ENCODE data around the gene NOP14. TPM values are rescaled to one million over a fixed set of nuclear protein-coding genes. Genes with fewer than 3 reads are reported as not detected.

Gene NOP14
- total and polyA plus RNA-seq, 2 of the 8 experiments (the other 6 are each of a cell fraction or from before 2014, with no cell fraction given): 8.6 to 45.3 TPM

GRCh38 chr4:2913168-2913567 is 50.0 kb downstream of the NOP14 start:
- no peaks in the 10 kb centered on the region for H3K9me3 ChIP-seq (ENCODE audit: insufficient read depth in 2 of 2, low read depth in 1 of 2, low read length in 1 of 2)
- H4K91ac ChIP-seq (replicated peaks; ENCODE audit: insufficient read length, low read length): no peak overlapping the region
- no peak for FAIRE-seq
- H4K20me1 ChIP-seq (replicated peaks in 1 of 2; ENCODE audit: control insufficient read depth in 1 of 2, insufficient read depth in 2 of 2, low read length in 2 of 2): peaks cover 1 to 3% of the 10 kb centered on the region in 2 experiments
- H3K23ac ChIP-seq (ENCODE audit: insufficient read length): no peak overlapping the region
- WGBS, 2 experiments (ENCODE audit: extremely low coverage in 1 of 2, insufficient coverage in 1 of 2, insufficient read length in 1 of 2, insufficient replicate concordance in 2 of 2, low coverage in 1 of 2, low lambda C conversion rate in 2 of 2, missing lambda C conversion rate in 1 of 2): 92% methylated on average over 6 of the region's 6 CpGs; no CpG with 5 or more reads in 1 of the 2 experiments
- H3K27me3 ChIP-seq (replicated peaks in 1 of 4; ENCODE audit: control insufficient read depth in 3 of 4, extremely low read depth in 1 of 4, insufficient read depth in 3 of 4, low read length in 3 of 4): no peaks in the 10 kb centered on the region
- no peak overlapping the region for H3K56ac ChIP-seq (replicated peaks; ENCODE audit: insufficient read length, low read depth, low read length)
- H4K8ac ChIP-seq (ENCODE audit: extremely low read depth, insufficient read depth, low read length): no peak overlapping the region
- H3K4me1 ChIP-seq (replicated peaks in 1 of 4; ENCODE audit: control insufficient read depth in 3 of 4, insufficient read depth in 4 of 4, low read length in 3 of 4): no peaks in the 10 kb centered on the region
- peaks cover 7 to 33% (median 18%) of the 10 kb centered on the region in 4 experiments; a peak in 7 of 8 replicates for H3K36me3 ChIP-seq (ENCODE audit: control insufficient read depth in 2 of 4, insufficient read depth in 4 of 4, low read length in 3 of 4)
- no peak overlapping the region for H2AFZ ChIP-seq (ENCODE audit: low read length)
- CTCF ChIA-PET (ENCODE audit: partially characterized antibody): interaction anchor here (1.1 to 4.5 kb wide), 4 partner anchors 11 to 40 kb away, joined by 4 to 23 read pairs (median 10); no protein-coding TSS in a partner anchor
- H2BK12ac ChIP-seq (ENCODE audit: low read depth, low read length): no peak overlapping the region
- no peak overlapping the region for H2BK120ac ChIP-seq (replicated peaks; ENCODE audit: low read depth, low read length)
- POLR2A ChIA-PET (ENCODE audit: partially characterized antibody): interaction anchor here (1.2 to 1.6 kb wide), 3 partner anchors 11 to 32 kb away, joined by 3 to 9 read pairs (median 4); no protein-coding TSS in a partner anchor
- H2BK15ac ChIP-seq (ENCODE audit: low read length): no peak overlapping the region
- no peak overlapping the region for H2BK20ac ChIP-seq (ENCODE audit: low read length)
- no peak for TF ChIP-seq TAF1 (IDR thresholded peaks at IDR 0.05; ENCODE audit: low read depth, low read length)
- TF ChIP-seq SAP30 (IDR thresholded peaks at IDR 0.05; ENCODE audit: insufficient read depth, insufficient replicate concordance, low read length): no peak
- TF ChIP-seq KDM5A (IDR thresholded peaks at IDR 0.05; ENCODE audit: low read length): no peak
- TF ChIP-seq SIN3A (conservative IDR thresholded peaks at IDR 0.05 in 1 of 2, IDR thresholded peaks at IDR 0.05 in 1 of 2; ENCODE audit: low read depth in 1 of 2, low read length in 2 of 2): no peak
- no peak overlapping the region for H3K14ac ChIP-seq (ENCODE audit: insufficient read length)
- no peaks in the 10 kb centered on the region; the same call in 1 of the 2 replicates for H3K79me1 ChIP-seq (ENCODE audit: low read depth, low read length)
- H3K4me2 ChIP-seq (ENCODE audit: insufficient read depth in 1 of 2, low read depth in 2 of 2, low read length in 2 of 2): no peak overlapping the region
- H2AK5ac ChIP-seq (ENCODE audit: low read depth, low read length): no peak overlapping the region
- H4K5ac ChIP-seq (ENCODE audit: insufficient read length, low read depth, low read length): no peak overlapping the region
- H3K79me2 ChIP-seq (ENCODE audit: control insufficient read depth in 1 of 2, insufficient read depth in 2 of 2, low read length in 2 of 2): no peaks in the 10 kb centered on the region
- no peak overlapping the region for H3K4me3 ChIP-seq (ENCODE audit: extremely low read depth in 1 of 4, insufficient read depth in 2 of 4, low read depth in 3 of 4, low read length in 4 of 4)
- H3K18ac ChIP-seq (ENCODE audit: extremely low read depth, low read length): no peak overlapping the region
- no peaks in the 10 kb centered on the region for H3K23me2 ChIP-seq (ENCODE audit: low read depth, low read length)
- H3K4ac ChIP-seq (replicated peaks; ENCODE audit: insufficient read length, low read depth, low read length): no peak overlapping the region
- H3K9ac ChIP-seq (replicated peaks in 1 of 4; ENCODE audit: extremely low read depth in 1 of 4, low read depth in 3 of 4, low read length in 3 of 4): no peak overlapping the region
- H2BK5ac ChIP-seq (ENCODE audit: low read depth, low read length): no peak overlapping the region
- no peak overlapping the region for H3K27ac ChIP-seq (ENCODE audit: low read depth, low read length)
- DNase-seq (ENCODE audit: low read depth in 1 of 2, low spot score in 2 of 2): no peak
